HG03139 (cell line): ENCODE measurements around the gene ASIC1.

Experiments
- ATAC-seq: cut with Tn5 transposase; IDR thresholded peaks from one replicate; pipeline ENCODE4 v1.9.1; 2021; ENCODE audit not compliant: unreplicated experiment

ASIC1 gene

DNA sequence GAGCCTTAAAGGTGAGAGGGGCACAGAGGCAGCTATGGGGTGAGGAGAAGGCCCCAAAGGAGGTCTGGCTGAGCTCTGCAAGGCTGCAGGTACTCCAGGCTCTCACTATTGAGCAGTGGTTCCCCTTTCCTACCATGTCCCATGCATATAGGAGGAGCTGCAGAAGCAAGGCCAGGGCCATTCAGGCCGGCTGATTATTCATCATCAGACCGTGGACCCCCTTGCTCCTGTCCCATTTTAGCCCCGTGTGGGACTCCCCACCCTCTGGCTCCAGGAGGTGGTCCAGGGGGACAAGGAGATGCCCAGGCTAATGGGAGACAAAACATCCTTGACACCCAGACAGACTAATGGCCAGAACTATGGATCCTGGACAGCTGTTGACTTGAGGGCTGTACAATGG, 49.5 kb downstream of the ASIC1 start:
- ATAC-seq = no peak

- ATAC-seq = no peak
Observed at GRCh38 chr12:50107416-50108268, 50.2 kb downstream of the ASIC1 start.

DNA sequence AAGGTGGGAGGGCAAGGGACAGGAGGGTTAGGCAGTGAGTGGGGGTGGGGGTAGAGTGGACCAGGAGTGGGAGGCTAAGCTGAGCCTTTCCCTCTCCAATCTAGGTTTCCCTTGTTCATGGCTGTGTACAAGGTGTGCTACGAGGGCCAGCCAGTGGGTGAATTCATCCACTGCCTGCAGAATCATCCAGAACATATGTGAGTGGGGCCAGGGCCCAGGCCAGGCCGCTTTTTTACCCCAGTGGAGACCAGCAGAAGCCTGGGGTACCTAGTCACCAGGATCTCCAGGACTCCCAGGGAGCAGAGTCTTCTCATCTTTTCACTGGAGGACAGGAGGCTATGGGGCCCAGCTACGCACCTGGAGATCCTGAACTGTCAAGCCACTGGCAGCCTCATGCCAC, 51.9 kb downstream of the ASIC1 start:
- ATAC-seq = no peak

DNA sequence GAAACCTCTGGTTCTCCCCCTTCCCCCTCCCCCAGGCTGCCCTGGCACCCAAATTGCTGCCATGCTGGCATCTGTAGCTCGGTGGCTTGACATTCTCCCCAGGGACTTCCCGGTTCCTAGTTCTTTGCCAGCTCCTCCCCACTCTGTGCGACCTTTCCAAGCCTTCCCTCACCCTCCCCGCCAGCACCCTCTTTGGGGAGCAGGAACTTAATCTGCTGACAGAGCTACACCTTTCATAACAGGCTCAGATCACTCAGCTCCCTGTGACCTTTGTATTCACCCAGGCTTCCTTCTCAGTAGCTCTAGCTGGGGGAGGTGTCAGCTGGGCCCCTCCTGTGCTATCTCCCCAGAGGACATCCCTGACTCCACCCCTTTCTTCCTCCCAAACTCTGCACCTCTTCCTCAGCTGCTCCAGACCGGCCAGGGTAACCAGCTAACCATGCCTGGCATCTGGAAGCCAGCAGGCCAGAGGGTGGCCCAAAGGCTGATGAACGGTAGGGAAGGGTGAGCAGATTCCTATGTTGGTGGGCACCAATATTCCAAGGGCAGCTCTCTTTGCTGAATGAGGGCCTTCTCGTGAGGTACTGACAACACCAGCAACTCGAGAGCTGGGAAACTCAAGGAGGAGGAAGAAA, 52.8 kb downstream of the ASIC1 start:
- no peak for ATAC-seq

- no peak for ATAC-seq
Observed at GRCh38 chr12:50110762-50111351, 53.5 kb downstream of the ASIC1 start.

DNA sequence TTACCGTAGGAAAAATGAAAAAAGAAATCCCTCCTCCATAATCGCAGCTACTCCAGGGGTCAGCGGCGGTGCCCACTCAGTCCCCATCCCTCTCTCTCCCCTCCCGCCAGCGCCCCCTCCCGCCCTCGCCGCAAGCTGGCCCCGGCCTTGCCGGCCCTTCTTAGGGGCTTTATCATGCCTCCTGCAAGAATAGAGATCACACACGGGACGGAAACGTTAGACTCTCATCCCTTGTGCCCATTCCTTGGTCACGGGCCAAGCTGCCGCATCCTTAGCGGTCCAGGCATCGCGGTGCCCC, 53.9 kb downstream of the ASIC1 start:
- no peak for ATAC-seq

DNA sequence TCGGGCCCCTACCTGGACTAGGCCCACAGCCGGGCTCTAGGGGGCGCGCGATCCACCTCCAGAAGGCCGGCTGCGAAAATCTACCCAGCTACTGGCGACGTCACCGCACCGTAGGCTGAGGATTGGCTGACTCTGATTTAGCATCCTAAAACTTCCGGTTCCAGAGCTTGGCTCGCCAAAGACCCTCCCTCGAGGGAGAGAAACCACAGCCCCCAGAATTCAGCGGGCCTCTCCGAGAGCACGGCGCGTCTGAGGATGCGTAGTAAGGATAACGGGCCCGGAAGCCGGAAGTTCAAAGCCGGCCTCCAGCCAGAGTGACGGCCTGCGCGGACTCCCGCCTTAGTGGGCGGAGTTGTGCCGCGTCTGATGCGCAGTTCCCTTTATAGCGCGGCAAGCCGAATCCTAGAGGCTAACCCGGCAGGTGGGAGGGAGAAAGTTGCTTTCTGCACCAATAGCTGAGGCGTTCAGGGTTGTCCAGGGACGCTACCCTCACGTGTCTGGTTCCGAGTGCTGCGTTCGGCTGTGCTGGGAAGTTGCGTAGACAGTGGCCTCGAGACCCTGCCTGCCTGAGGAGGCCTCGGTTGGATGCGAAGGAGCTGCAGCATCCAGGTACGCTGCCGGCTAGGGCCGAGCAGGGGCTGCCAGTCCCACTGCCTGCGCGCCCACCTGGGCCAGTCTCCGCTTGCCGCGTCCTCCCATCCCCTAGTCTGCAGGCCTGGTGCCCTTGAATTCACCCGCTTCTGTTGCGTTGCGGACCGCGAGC, 54.5 kb downstream of the ASIC1 start, which contains the start of gene COX14:
Gene COX14 (plus strand): TSS at position 544 of the 763 bp plus-strand sequence. CDS start 7,808 bp downstream, outside the sequence.
- ATAC-seq = peak; percentile 80

- no peak for ATAC-seq
Observed at GRCh38 chr12:50112456-50113218, 55.2 kb downstream of the ASIC1 start.

DNA sequence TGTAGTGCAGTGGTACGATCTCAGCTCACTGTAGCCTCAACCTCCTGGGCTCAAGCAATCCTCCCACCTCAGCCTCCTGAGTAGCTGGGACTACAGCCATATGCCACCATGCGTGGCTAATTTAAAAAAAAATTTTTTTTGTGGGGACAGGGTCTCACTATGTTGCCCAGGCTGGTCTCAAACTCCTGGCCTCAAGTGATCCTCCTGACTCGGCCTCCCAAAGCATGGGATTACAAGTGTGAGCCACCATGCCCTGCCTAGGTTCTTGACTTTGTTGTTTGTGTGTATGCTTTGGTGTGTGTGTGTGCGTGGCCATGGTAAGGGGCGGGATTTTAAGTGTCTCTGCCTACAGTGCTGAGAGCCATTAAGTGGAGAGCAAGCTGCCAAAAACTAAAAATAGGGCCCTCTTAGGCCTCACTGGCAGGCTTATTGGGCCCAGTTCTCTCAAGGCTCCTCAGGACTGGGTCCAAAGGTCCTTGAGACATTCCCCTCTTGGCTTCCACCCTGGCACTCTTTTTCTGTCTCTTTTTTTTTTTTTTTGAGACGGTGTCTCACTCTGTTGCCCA, 59.7 kb downstream of the ASIC1 start:
- no peak for ATAC-seq

- no peak for ATAC-seq
Observed at GRCh38 chr12:50119387-50119786, 62.0 kb downstream of the ASIC1 start.

DNA sequence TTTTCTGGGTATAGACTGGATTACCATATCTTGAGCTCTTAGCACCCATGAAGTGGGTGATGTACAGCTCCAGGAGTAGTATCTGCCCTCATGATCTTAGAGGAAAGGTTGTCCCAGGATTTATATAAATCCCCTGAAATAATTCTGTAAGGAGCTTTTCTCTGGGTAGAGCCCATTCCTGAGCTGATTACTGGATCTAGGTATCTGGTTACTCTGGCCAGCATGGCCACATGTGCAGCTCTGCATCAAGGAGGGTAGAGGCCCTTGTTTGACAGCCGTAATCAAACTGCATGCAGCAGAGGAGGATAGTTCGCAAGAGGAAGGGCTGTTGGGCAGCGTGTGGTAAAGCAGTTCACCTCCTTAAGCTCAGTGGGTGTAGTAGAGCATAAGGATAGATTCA, 63.1 kb downstream of the ASIC1 start:
- ATAC-seq = no peak

DNA sequence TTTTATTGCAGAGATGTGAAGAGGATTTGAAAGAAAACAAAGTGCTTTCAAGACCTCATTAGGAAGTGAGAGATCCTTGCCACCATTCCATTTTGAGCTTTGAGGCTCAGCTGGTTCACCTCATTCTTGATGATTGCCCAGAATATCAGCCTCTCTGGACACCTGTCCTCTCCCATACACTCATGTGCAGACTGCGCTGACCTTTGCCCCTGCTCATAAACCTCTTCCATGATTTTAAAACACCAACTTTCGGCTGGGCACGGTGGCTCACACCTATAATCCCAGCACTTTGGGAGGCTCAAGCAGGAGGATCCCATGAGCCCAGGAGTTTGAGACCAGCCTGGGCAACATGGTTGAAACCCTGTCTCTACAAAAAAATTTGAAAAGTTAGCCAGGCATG, 63.6 kb downstream of the ASIC1 start:
- no peak for ATAC-seq

DNA sequence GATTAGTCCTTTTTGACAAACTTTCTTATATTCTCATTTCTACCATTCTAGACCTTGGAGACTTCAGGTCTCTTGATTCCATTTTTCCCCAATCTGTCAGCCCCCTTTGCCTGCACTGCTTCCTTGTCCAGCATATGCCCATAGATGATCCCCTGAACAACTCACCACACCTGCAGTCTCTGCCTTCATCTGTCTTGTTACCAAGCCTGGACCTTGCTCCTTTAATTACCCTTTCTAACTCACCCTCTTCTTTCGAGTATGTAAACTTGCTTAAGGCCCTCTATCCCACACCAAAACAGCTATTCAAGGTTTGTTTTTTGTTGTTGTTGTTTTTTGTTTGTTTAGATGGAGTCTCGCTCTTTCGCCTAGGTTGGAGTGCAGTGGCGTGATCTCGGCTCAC, 64.2 kb downstream of the ASIC1 start:
- ATAC-seq = no peak

DNA sequence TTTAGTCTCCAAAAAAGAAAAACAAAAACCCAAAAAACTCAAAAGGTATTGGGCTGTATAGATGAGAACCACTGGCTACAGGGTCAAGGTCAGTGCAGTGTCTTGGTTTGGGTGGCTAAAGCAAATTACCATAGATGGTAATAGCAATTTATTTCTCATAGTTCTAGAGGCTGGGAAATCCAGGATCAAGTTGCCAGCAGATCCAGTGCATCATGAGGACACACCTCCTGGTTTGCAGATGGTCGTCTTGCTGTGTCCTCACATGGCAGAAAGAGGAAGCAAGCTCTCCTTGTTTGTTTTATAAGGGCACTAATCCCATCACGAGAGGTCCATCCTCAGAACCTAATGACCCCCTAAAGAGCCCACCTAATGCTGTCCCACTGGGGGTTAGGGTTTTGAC, 65.8 kb downstream of the ASIC1 start:
- ATAC-seq = no peak

DNA sequence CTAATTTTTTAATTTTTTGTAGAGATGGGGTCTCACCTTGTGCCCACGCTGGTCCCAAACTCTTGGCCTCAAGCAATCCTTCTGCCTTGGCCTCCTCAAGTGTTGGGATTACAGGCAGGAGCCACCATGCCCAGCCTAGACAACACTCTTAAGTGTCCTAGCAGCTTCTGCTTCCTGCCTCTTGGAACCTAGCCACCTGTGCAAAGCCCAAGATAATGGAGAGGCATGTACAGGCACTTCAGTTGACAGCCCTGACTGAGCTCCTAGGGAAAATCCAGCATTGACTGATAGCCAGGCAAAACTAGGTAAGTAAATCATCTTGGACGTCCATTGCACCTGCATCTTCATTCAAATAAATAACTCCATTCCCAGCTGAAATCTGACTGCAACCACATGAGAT, 70.2 kb downstream of the ASIC1 start:
- ATAC-seq = no peak

DNA sequence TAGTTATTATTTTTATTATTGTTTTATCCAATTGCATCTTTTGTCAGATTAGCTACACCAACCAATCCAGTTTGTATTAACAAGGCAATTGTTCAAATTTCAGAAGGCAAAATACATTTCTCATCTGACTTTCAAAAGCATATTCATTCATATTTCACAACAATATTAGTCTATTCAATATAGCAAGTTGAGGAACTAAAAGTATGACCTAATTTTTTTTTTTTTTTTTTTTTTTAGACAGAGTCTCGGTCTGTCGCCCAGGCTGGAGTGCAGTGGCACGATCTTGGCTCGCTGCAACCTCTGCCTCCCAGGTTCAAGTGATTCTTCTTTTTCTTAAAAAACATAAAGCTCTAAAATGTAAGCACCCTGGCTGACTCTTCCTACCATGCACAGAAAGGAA, 71.9 kb downstream of the ASIC1 start:
- ATAC-seq = no peak

DNA sequence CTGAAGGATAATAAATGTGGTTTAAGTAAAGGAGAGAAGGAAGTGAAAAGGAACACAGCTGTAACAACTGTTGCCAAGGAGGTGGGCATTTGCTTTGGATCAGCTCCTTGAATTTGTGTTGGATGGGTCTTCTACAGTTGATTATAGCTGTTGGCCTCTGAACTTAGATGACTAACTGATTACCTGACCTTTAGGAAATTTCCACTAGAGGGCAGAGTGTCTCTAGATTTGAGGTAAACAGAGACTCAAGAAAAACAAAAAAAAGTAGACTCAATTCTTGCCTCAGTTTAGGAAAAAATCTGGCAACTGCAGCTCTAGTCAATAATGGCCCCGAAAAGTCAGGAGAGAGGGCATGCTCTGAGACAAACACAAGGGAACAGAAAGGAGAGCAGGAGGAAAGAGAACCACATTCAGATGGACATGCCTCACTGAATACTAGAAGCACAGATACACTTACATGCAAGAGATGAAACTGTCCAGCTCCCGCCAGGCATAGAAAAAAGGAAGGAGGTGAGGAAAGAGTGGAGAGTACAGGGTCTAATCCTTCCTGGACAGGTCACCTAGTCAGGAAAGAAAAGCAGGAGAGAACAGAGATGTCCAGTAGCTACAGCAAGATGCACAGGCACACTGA, 75.2 kb downstream of the ASIC1 start:
- ATAC-seq = no peak
